C4-2B (cell line): ENCODE measurements around the gene NUP214.

Experiments
- ZFX ChIP-seq: fragments of 450-650 bp; IDR thresholded peaks from 2 replicates; pipeline ENCODE4 v1.6.1; 2017
- TF ChIP-seq, protein P1 (sequence below): fragments of 450-650 bp; conservative IDR thresholded peaks from 2 replicates; pipeline ENCODE4 v1.5.1; 2017; ENCODE audit warnings: mild to moderate bottlenecking

DNA sequence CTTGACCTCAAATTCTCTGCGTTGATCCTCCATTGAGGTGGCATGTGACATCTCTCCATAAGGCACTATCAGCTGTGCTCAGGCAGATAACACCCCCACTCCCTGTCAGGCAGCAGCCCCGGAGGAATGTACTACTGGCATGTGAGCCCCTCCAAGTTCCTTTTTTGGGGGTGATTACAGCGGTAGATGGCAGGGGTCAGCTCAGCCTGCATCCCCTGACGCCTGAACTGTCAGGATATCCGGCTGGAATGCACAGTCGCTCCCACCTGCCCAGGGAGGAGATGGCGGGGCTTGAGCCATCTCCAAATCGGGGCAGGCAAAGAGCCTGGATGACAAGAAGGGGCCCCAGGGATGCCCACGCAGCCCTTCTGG lies 110.1 kb downstream of the NUP214 start:
- TF ChIP-seq, protein P1, sequence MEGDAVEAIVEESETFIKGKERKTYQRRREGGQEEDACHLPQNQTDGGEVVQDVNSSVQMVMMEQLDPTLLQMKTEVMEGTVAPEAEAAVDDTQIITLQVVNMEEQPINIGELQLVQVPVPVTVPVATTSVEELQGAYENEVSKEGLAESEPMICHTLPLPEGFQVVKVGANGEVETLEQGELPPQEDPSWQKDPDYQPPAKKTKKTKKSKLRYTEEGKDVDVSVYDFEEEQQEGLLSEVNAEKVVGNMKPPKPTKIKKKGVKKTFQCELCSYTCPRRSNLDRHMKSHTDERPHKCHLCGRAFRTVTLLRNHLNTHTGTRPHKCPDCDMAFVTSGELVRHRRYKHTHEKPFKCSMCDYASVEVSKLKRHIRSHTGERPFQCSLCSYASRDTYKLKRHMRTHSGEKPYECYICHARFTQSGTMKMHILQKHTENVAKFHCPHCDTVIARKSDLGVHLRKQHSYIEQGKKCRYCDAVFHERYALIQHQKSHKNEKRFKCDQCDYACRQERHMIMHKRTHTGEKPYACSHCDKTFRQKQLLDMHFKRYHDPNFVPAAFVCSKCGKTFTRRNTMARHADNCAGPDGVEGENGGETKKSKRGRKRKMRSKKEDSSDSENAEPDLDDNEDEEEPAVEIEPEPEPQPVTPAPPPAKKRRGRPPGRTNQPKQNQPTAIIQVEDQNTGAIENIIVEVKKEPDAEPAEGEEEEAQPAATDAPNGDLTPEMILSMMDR, result no peak
- no peak for TF ChIP-seq ZFX
